PC-9 (cell line): Measurements from ENCODE around the gene UBE3A. TPM values are rescaled to one million over a fixed set of nuclear protein-coding genes. Genes with fewer than 3 reads are reported as not detected.

Experiments
- BruUV-seq: library from RNA; stranded (reverse); fragments of 400-500 nt; replicated peaks from 2 replicates; lab custom pipeline; 2021; lab: Mats Ljungman, UMichigan
- CTCF ChIA-PET: fragments of 300-600 bp; sonication (Branson Sonifier 250); formaldehyde crosslinking; loops from one replicate; lab custom pipeline; 2022; ENCODE audit warnings: antibody characterized with exemption; lab: Charles Lee
- POLR2A ChIA-PET: fragments of 300-600 bp; sonication (Branson Sonifier 250); formaldehyde crosslinking; loops from one replicate; lab custom pipeline; 2022; ENCODE audit warnings: antibody characterized with exemption; ENCODE audit not compliant: unreplicated experiment; lab: Charles Lee
- DNase-seq, 2 experiments: peaks; one replicate each; pipeline versions ENCODE4 v3.0.0 to v3.0.0-alpha.2; 2015 to 2022; ENCODE audit warnings: mixed read lengths in 1 of 2
- H2AFZ ChIP-seq: fragments of 200-600 bp; sonication (generic); 2 replicates; pipeline ENCODE4 v1.8.1; 2017; ENCODE audit warnings: antibody characterized with exemption
- H3F3A ChIP-seq: fragments of 200-600 bp; sonication (generic); 2 replicates; pipeline ENCODE4 v1.8.1; 2017; ENCODE audit warnings: antibody characterized with exemption, mild to moderate bottlenecking, low read depth; ENCODE audit not compliant: insufficient read depth
- H3K27ac ChIP-seq: fragments of 200-600 bp; sonication (generic); 2 replicates; pipeline ENCODE4 v1.6.1; 2016; ENCODE audit warnings: mixed run types
- H3K27me3 ChIP-seq: fragments of 200-600 bp; sonication (generic); 2 replicates; pipeline ENCODE4 v1.6.1; 2016; ENCODE audit warnings: low read depth, mixed run types; ENCODE audit not compliant: insufficient read depth
- H3K36me3 ChIP-seq: fragments of 200-600 bp; sonication (generic); 2 replicates; pipeline ENCODE4 v1.6.1; 2016; ENCODE audit warnings: low read depth, mixed run types
- H3K4me1 ChIP-seq: fragments of 200-600 bp; sonication (generic); replicated peaks from 2 replicates; pipeline ENCODE4 v1.6.1; 2016; ENCODE audit warnings: mixed run types; ENCODE audit not compliant: insufficient read depth
- H3K4me2 ChIP-seq: fragments of 200-600 bp; sonication (generic); 2 replicates; pipeline ENCODE4 v1.6.1; 2017; ENCODE audit warnings: mixed run types
- H3K4me3 ChIP-seq: fragments of 200-600 bp; sonication (generic); 2 replicates; pipeline ENCODE4 v1.6.1; 2016; ENCODE audit warnings: mixed run types
- H3K79me2 ChIP-seq: fragments of 200-600 bp; sonication (generic); 2 replicates; pipeline ENCODE4 v1.6.1; 2017; ENCODE audit warnings: low read depth, mixed run types
- H3K9me2 ChIP-seq: fragments of 200-600 bp; sonication (generic); 2 replicates; pipeline ENCODE4 v1.8.1; 2017; ENCODE audit warnings: mild to moderate bottlenecking; ENCODE audit not compliant: insufficient read depth
- H3K9me3 ChIP-seq: fragments of 200-600 bp; sonication (generic); 2 replicates; pipeline ENCODE4 v1.8.1; 2016; ENCODE audit warnings: low read depth; ENCODE audit not compliant: insufficient read depth
- H4K20me1 ChIP-seq: fragments of 200-600 bp; sonication (generic); 2 replicates; pipeline ENCODE4 v1.8.1; 2017; ENCODE audit not compliant: insufficient read depth
- CTCF ChIP-seq: fragments of 200-600 bp; sonication (generic); conservative IDR thresholded peaks from 2 replicates; pipeline ENCODE4 v1.6.1; 2017; ENCODE audit warnings: mixed run types, antibody characterized with exemption, mild to moderate bottlenecking, moderate library complexity
- EZH2 ChIP-seq: fragments of 200-600 bp; sonication (generic); IDR thresholded peaks from 2 replicates; pipeline ENCODE4 v1.8.0; 2017; ENCODE audit warnings: antibody characterized with exemption, low read depth
- intact Hi-C: fragments of 100-400 bp; cut with micrococcal nuclease; formaldehyde crosslinking; loops from one replicate; pipeline ENCODE4 v1.10.0; 2022; ENCODE audit not compliant: unreplicated experiment
- total RNA-seq: library from RNA; stranded (reverse); gene quantifications from 2 replicates; pipeline ENCODE4 v1.2.3, GENCODE V29; 2021

The UBE3A gene
- total RNA-seq, 1 experiment from 2014 or later: 65.2 TPM

- H3K9me3 ChIP-seq: no peaks in the 10 kb centered on the region
- H3K79me2 ChIP-seq: peaks cover 37% of the 10 kb centered on the region
- H3K36me3 ChIP-seq: peaks cover 7% of the 10 kb centered on the region; the same call in 1 of the 2 replicates
- no TSS peak for BruUV-seq
- H3K27me3 ChIP-seq: no peaks in the 10 kb centered on the region
- CTCF ChIA-PET: no interaction called here
- no peak overlapping the region for H3K4me3 ChIP-seq
- H3K9me2 ChIP-seq: no peaks in the 10 kb centered on the region
- DNase-seq: no peak
- intact Hi-C loops: no loop called here
- no peak overlapping the region for H3K27ac ChIP-seq
- no peaks in the 10 kb centered on the region for H3F3A ChIP-seq
- TF ChIP-seq EZH2 (no peak), CTCF (no peak)
- POLR2A ChIA-PET: no interaction called here
- no peaks in the 10 kb centered on the region for H3K4me1 ChIP-seq
- peaks cover 21% of the 10 kb centered on the region for H4K20me1 ChIP-seq
- H2AFZ ChIP-seq: no peak overlapping the region
- H3K4me2 ChIP-seq: no peak overlapping the region
These were observed 32.0 kb downstream of the UBE3A start for GRCh38 chr15:25406846-25407245.

DNA sequence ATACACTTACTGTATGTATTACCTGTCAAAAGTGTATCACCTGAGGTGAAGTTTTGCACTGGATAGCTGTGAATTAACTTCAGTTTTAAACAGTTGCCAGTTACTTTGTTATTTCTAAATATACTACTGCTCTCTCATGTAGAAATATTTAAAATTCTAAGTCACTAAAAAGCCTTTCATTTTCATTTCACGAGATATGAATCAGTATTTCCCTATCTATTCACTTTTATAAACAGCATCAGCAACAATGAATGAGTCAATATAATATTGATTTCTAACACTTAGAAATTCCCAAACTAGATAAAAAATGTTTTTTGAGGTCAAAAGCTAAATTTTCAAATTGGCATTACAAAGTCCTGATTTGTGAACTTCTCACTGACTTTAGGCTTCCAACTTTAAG, 32.6 kb downstream of the UBE3A start:
- POLR2A ChIA-PET: no interaction called here

GRCh38 chr15:25403771-25404170, 35.1 kb downstream of the UBE3A start:
- Histone ChIP-seq H2AFZ (no peak overlapping the region), H3K9me2 (no peaks in the 10 kb centered on the region), H3F3A (no peaks in the 10 kb centered on the region), H4K20me1 (peaks cover 2% of the 10 kb centered on the region; the same call in 1 of the 2 replicates), H3K9me3 (no peaks in the 10 kb centered on the region), H3K27me3 (no peaks in the 10 kb centered on the region), H3K4me2 (no peak overlapping the region), H3K36me3 (peaks cover 7% of the 10 kb centered on the region; the same call in 1 of the 2 replicates), H3K79me2 (peaks cover 18% of the 10 kb centered on the region; the same call in 1 of the 2 replicates), H3K4me1 (no peaks in the 10 kb centered on the region), H3K27ac (no peak overlapping the region), H3K4me3 (no peak overlapping the region)
- intact Hi-C loops: no loop called here
- POLR2A ChIA-PET: no interaction called here
- TF ChIP-seq EZH2 (no peak), CTCF (no peak)
- CTCF ChIA-PET: no interaction called here
- no TSS peak for BruUV-seq
- DNase-seq: no peak

More for the DNA sequence above, 32.6 kb downstream of the UBE3A start:
- peaks cover 7% of the 10 kb centered on the region; the same call in 1 of the 2 replicates for H3K36me3 ChIP-seq
- no peaks in the 10 kb centered on the region for H3K4me1 ChIP-seq
- H3K79me2 ChIP-seq: peaks cover 31% of the 10 kb centered on the region
- DNase-seq: no peak
- no TSS peak for BruUV-seq
- intact Hi-C loops: no loop called here
- no peak overlapping the region for H3K4me3 ChIP-seq
- H3K27me3 ChIP-seq: no peaks in the 10 kb centered on the region
- H4K20me1 ChIP-seq: peaks cover 21% of the 10 kb centered on the region
- no peak overlapping the region for H3K4me2 ChIP-seq
- CTCF ChIA-PET: no interaction called here
- no peak overlapping the region for H3K27ac ChIP-seq
- H3K9me2 ChIP-seq: no peaks in the 10 kb centered on the region
- no peaks in the 10 kb centered on the region for H3F3A ChIP-seq
- TF ChIP-seq CTCF (no peak), EZH2 (no peak)
- H2AFZ ChIP-seq: no peak overlapping the region
- H3K9me3 ChIP-seq: no peaks in the 10 kb centered on the region
